Pulmonary artery endothelial cell (primary cell): ENCODE data around the gene AKR1C1. TPM values are rescaled to one million over a fixed set of nuclear protein-coding genes. Genes with fewer than 3 reads are reported as not detected.
"Not testable (repeated sequence)": the region's sequence is repeated elsewhere in the genome, so short reads cannot be mapped to it uniquely, and the experiment has no call there.

Experiments used
- DNase-seq: peaks from one replicate; pipeline ENCODE4 v3.0.0-alpha.2; 2011; ENCODE audit warnings: low read depth, low spot score
- total RNA-seq: library from RNA; depleted of rRNA; stranded (reverse); fragments of >200 nt; gene quantifications from 2 replicates; pipeline ENCODE4 v1.2.3, GENCODE V29; 2014

The AKR1C1 gene
- total RNA-seq, 1 donor from 2014 or later, result 9.1 TPM

DNA sequence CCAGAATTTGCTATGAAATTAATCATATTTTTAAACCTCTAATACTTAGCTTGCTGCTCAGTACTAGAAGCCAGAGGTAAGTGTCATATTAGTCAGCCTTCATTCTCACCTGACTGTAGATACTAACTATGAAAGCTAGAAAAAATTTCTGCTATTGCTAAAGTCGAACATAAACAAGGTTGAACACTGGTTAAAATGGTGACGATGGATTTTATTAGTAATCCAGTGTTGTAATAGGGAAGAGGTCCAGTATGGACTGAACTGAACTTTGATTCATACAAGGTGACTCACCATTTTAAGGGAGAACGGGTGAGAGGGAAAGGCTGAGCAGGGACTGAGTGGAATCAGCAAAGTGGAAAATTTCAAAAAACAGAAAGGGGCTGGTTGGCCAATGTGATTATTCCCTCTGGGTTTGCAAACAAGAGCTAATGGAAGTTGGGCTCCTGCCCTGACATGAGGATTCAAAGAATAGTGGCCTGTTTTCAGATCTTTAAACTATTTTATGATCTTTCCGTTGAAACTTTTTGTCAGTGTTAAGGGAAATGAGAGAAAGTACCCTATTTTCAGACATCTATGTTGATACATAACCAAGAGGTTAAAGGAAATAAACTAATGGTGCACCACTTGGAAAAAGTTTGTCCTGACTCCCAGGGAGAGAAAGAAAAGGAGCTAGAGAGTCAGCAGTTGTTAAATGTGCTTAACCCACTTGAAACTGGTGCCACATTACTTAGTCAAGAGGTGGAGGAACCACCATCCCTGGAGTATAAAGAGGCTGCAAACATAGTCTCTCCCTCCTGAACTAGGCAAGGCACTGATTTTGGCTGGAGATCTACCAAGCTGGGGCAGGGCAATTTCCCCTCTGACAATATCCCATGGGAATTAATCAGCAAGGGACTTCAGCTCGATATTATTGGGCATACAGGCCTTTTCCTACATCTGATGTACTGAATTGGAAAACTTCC, 15.3 kb upstream of the AKR1C1 start:
- no peak for DNase-seq

GRCh38 chr10:4951512-4952162, 11.6 kb upstream of the AKR1C1 start:
- DNase-seq, result not testable (repeated sequence)

DNA sequence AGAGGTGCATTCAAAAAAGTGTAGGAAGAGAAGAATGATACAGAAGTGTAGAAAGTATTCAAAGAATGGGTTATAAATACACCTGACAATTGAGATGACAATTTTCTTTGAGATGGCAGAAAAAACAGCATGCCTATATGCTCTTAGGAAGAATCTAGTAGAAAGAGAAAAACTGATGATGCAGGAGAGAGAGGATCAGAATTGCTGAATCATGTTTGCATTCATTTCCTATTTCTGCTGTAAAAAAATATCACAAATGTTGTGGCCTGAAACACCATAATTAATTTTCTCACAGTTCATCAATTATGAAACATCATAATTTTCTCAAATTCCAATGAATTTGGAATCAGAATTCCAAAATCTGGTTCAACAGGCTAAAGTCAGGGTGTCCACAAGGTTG, 9.8 kb upstream of the AKR1C1 start:
- no peak for DNase-seq

- DNase-seq, result not testable (repeated sequence)
These were observed 7.1 kb upstream of the AKR1C1 start for GRCh38 chr10:4956088-4956487.

DNA sequence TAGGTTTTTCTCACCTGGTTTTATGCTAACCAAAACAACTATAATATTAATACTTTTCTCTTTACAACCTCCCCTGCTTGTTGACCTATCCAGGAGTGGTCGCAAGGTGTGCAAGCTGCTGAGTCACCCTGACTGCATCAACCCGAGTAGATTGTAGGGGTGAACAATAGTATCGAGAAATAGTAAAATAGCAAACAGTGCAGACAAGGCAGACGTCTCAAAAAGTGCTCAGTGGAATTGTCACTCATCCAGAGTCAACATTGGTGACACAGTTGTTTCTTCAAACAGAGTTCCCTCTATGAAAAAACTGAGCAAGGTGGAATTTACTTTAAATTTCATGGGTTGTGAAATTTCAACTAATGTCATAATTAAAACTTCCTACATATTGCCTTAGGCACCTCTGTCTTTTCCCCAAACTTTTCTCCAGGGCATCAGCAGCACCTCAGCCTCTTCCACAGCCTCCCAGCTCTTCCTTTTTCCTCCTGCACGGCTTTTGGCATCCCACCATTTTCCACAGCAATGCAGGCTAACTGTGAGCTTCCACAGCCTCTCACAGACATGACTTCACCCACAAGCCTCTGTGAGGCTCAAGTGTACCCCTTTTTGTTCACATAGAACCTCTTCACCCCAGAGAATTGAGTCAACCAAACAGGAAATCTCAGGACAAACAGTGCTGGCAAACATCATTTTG, 6.1 kb upstream of the AKR1C1 start:
- not testable (repeated sequence) for DNase-seq

GRCh38 chr10:4961558-4961957, 1.7 kb upstream of the AKR1C1 start:
- DNase-seq, result not testable (repeated sequence)

- DNase-seq, result not testable (repeated sequence)
These were observed 907 bp upstream of the AKR1C1 start for GRCh38 chr10:4962308-4962707.

- not testable (repeated sequence) for DNase-seq
These were observed 570 bp downstream of the AKR1C1 start for GRCh38 chr10:4963815-4964154.

GRCh38 chr10:4965763-4966162, 2.5 kb downstream of the AKR1C1 start:
- DNase-seq, result not testable (repeated sequence)

GRCh38 chr10:4967189-4967588, 4.0 kb downstream of the AKR1C1 start:
- DNase-seq, result not testable (repeated sequence)

DNA sequence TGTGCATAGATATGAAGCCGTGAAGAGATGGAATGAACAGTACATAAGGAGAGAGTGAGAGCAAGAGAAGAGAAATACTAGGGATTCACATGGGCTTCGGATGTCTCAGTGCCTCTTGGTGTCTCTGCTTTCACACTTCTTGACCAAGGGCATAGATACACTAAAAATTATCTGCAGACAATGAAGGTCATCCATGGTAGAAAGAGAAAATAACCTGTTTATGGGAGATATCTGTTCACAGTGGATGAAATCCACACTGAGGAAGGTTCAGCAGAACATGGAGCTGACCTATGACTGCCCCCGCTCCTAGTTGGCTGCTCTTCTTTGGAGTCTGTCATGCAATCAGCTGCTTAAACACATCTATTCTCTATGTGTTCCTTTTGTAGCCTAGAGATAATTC, 6.1 kb downstream of the AKR1C1 start:
- DNase-seq, result not testable (repeated sequence)

- DNase-seq, result not testable (repeated sequence)
These were observed 7.1 kb downstream of the AKR1C1 start for GRCh38 chr10:4970362-4970761.

GRCh38 chr10:4972369-4973142, 9.3 kb downstream of the AKR1C1 start:
- DNase-seq, result not testable (repeated sequence)

- DNase-seq, result not testable (repeated sequence)
These were observed 10.1 kb downstream of the AKR1C1 start for GRCh38 chr10:4973294-4973693.

- DNase-seq, result not testable (repeated sequence)
These were observed 11.2 kb downstream of the AKR1C1 start for GRCh38 chr10:4974400-4974799.

- DNase-seq, result no peak
These were observed 13.8 kb downstream of the AKR1C1 start for GRCh38 chr10:4977025-4977424.

- DNase-seq, result no peak
These were observed 15.7 kb downstream of the AKR1C1 start for GRCh38 chr10:4978870-4979269.

DNA sequence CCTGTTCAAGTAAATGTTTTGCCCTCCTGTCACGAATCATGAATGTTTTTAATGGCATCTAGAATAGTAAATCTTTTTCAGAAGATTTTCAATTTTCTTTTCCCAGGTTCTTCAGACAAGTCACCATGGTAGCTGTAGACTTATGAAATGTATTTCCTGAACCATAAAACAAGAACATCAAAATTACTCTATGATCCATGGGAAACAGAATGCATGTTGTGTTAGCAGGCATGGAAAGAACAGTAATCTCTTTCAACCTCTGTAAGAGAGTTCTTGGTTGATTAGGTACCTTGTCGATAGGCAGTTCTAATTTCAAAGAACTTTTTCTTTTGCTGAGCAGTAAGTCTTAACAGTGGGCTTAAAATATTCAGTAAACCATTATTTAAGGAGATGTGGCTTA, 17.6 kb downstream of the AKR1C1 start:
- DNase-seq, result no peak

- peak; percentile 30 for DNase-seq
These were observed 18.7 kb downstream of the AKR1C1 start for GRCh38 chr10:4981722-4982471.

- DNase-seq, result no peak
These were observed 19.6 kb downstream of the AKR1C1 start for GRCh38 chr10:4982764-4983226.
